Vagina (tissue), 2 donors: ENCODE results near the gene PALLD. TPM values are rescaled to one million over a fixed set of nuclear protein-coding genes. Genes with fewer than 3 reads are reported as not detected.

ENCODE experiments used
- DNase-seq, 2 donors: peaks; one replicate each; pipeline ENCODE4 v3.0.0-alpha.2; 2017; ENCODE audit errors: extremely low spot score in 2 of 2
- H3K27ac ChIP-seq: fragments of 200-600 bp; sonication (generic); one replicate; pipeline ENCODE4 v1.5.1; 2019
- H3K27me3 ChIP-seq: fragments of 200-600 bp; sonication (generic); one replicate; pipeline ENCODE4 v1.5.1; 2019
- H3K36me3 ChIP-seq, 2 donors: fragments of 200-600 bp; sonication (generic); one replicate each; pipeline ENCODE4 v1.5.1; 2017 to 2019
- H3K4me1 ChIP-seq: fragments of 200-600 bp; sonication (generic); one replicate; pipeline ENCODE4 v1.5.1; 2019
- H3K4me3 ChIP-seq, 2 donors: fragments of 200-600 bp; sonication (generic); 1 replicate in 1 of 2; 2 replicates in 1 of 2; pipeline ENCODE4 v1.5.1; 2016 to 2019
- H3K9me3 ChIP-seq: fragments of 200-600 bp; sonication (generic); one replicate; pipeline ENCODE4 v1.5.1; 2019
- POLR2A ChIP-seq, 2 donors: fragments of 450-650 bp; IDR thresholded peaks; one replicate each; pipeline ENCODE4 v1.6.1; 2017; ENCODE audit warnings: antibody characterized with exemption in 2 of 2, mild to moderate bottlenecking in 2 of 2, moderate library complexity in 2 of 2
- POLR2AphosphoS5 ChIP-seq, 2 donors: sonication (generic); formaldehyde crosslinking; IDR thresholded peaks; one replicate each; pipeline ENCODE4 v1.9.0; 2017; ENCODE audit warnings: antibody characterized with exemption in 2 of 2, mild to moderate bottlenecking in 2 of 2, low read depth in 1 of 2; ENCODE audit not compliant: insufficient read depth in 1 of 2
- intact Hi-C: fragments of 100-400 bp; cut with DNase I; formaldehyde crosslinking; loops from one replicate; pipeline ENCODE4 v1.15.1; 2023
- total RNA-seq: library from RNA; depleted of rRNA; stranded (reverse); fragments of >200 nt; gene quantifications from one replicate; pipeline ENCODE4 v1.2.3, GENCODE V29; 2016
- TF ChIP-seq, protein P1 (sequence below), 3 experiments: fragments of 450-650 bp in 2 of 3; fragments of 200-600 bp in 1 of 3; sonication (generic) in 1 of 3; IDR thresholded peaks; one replicate each; pipeline ENCODE4 v1.5.1; 2017 to 2019; ENCODE audit warnings: antibody characterized with exemption in 3 of 3, mild to moderate bottlenecking in 2 of 3, moderate library complexity in 2 of 3

PALLD gene
- total RNA-seq, 1 donor from 2014 or later = 229 TPM

DNA sequence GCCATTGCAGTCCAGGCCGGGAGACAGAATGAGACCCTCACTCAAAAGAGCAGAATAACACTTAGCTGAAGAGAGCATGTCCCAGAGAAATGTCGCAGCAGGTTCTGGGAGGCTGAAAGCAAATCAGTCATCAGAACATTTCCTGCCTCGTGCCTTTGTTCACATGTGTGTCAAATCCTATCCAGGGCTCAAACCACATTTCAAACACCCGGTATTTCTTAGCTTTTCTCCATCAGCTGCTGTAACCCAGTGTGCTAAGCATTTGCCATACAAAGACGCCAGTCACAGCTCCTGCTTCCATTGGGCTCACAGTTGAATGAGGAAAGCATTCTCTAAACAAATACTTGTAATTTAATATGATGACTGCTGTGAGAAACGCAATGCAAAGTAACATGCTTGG is 6.0 kb downstream of the PALLD start:
- no peak for DNase-seq
- H3K4me3 ChIP-seq = no peak overlapping the region
- no peaks in the 10 kb centered on the region for H3K9me3 ChIP-seq
- H3K27ac ChIP-seq = no peak overlapping the region
- no peaks in the 10 kb centered on the region for H3K36me3 ChIP-seq
- H3K27me3 ChIP-seq = no peaks in the 10 kb centered on the region
- H3K4me1 ChIP-seq = no peaks in the 10 kb centered on the region
- TF ChIP-seq POLR2AphosphoS5 (IDR thresholded peaks at IDR 0.05; ENCODE audit: insufficient read depth in 1 of 2, low read depth in 1 of 2) = no peak
- TF ChIP-seq, protein P1, sequence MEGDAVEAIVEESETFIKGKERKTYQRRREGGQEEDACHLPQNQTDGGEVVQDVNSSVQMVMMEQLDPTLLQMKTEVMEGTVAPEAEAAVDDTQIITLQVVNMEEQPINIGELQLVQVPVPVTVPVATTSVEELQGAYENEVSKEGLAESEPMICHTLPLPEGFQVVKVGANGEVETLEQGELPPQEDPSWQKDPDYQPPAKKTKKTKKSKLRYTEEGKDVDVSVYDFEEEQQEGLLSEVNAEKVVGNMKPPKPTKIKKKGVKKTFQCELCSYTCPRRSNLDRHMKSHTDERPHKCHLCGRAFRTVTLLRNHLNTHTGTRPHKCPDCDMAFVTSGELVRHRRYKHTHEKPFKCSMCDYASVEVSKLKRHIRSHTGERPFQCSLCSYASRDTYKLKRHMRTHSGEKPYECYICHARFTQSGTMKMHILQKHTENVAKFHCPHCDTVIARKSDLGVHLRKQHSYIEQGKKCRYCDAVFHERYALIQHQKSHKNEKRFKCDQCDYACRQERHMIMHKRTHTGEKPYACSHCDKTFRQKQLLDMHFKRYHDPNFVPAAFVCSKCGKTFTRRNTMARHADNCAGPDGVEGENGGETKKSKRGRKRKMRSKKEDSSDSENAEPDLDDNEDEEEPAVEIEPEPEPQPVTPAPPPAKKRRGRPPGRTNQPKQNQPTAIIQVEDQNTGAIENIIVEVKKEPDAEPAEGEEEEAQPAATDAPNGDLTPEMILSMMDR (IDR thresholded peaks at IDR 0.05) = no peak
- no peak for TF ChIP-seq POLR2A (IDR thresholded peaks at IDR 0.05)
- intact Hi-C loops = no loop called here

DNA sequence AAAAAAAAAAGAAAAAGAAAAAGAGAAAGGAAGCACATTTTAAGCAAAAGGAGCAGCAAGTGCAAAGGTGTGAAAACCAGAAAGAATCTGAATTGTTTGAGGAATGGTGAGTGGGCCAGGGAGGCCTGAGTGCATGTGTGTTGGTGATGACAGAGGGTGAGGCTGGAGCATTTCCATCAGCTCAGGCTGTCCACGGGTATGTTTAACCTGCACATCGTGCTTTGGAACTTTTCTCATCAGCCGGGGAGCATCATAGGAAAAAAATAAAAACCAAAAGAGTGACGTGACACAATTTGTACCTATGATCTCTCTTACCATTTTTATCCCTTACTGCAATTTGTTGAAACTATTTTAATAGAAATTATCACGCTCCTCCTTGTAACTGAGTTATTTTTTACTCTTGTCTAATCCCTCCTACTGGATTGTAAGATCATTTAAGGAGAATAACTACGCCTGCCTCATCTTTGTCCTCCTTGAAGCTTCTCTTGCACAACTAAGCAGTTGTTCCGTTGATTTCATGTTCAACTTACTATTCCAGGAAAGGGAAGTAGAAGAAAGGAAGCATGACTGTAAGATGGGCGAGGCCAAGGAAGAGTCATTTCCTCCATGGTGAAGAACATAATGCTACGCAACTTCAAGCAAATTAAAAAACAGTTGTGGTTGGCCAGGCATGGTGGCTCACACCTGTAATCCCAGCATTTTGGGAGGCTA is 7.0 kb downstream of the PALLD start:
- DNase-seq = no peak
- Histone ChIP-seq H3K27me3 (no peaks in the 10 kb centered on the region), H3K4me3 (no peak overlapping the region), H3K9me3 (no peaks in the 10 kb centered on the region), H3K27ac (no peak overlapping the region), H3K4me1 (no peaks in the 10 kb centered on the region), H3K36me3 (no peaks in the 10 kb centered on the region)
- TF ChIP-seq, protein P1 (IDR thresholded peaks at IDR 0.05) = no peak
- TF ChIP-seq POLR2AphosphoS5 (IDR thresholded peaks at IDR 0.05; ENCODE audit: insufficient read depth in 1 of 2, low read depth in 1 of 2) (no peak), POLR2A (IDR thresholded peaks at IDR 0.05) (no peak)
- intact Hi-C loops = no loop called here

DNA sequence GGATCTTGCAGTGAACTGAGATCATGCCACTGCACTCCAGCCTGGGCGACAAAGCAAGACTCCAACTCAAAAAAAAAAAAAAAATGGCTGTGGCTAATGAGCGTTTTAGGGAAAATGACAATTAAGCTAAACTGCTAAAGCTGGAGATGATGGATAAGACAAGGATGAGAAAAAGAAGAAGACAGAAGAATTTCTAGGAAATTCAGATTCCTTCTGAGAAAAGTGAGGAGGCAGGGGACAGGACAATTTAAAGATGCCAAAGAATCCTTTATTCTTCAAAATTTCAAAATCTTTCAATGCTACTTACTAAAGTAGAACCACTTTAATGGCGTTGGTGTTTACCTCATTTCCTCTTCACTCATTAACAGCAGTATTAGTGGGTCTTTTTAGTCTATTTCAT is 7.7 kb downstream of the PALLD start:
- Histone ChIP-seq H3K36me3 (no peaks in the 10 kb centered on the region), H3K9me3 (no peaks in the 10 kb centered on the region), H3K27me3 (no peaks in the 10 kb centered on the region), H3K27ac (no peak overlapping the region), H3K4me1 (no peaks in the 10 kb centered on the region), H3K4me3 (no peak overlapping the region)
- intact Hi-C loops = no loop called here
- no peak for DNase-seq
- TF ChIP-seq POLR2AphosphoS5 (IDR thresholded peaks at IDR 0.05; ENCODE audit: insufficient read depth in 1 of 2, low read depth in 1 of 2) = no peak
- no peak for TF ChIP-seq POLR2A (IDR thresholded peaks at IDR 0.05)
- TF ChIP-seq, protein P1 (IDR thresholded peaks at IDR 0.05) = no peak

DNA sequence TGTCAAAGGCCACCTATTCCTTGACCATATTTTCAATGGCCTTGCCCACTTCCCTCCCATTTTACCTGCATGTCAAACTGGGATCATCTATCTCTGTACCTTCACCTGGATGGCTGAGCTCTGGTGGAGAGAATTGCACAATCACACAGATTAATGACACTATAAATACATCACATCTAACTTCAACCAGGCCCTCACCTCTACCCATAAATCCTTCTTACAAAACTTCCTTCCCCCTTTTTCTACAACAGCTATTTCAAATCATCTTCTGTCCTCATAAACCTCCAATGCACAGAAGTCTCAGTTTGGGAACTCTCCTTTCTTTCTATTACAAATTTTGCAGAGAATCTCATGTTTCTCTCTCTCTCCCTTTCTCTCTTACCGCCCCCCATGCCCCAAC is 9.2 kb downstream of the PALLD start:
- Histone ChIP-seq H3K27ac (no peak overlapping the region), H3K4me1 (no peaks in the 10 kb centered on the region), H3K27me3 (no peaks in the 10 kb centered on the region), H3K9me3 (no peaks in the 10 kb centered on the region), H3K4me3 (no peak overlapping the region), H3K36me3 (no peaks in the 10 kb centered on the region)
- intact Hi-C loops = no loop called here
- TF ChIP-seq POLR2AphosphoS5 (IDR thresholded peaks at IDR 0.05; ENCODE audit: insufficient read depth in 1 of 2, low read depth in 1 of 2) = no peak
- no peak for DNase-seq

DNA sequence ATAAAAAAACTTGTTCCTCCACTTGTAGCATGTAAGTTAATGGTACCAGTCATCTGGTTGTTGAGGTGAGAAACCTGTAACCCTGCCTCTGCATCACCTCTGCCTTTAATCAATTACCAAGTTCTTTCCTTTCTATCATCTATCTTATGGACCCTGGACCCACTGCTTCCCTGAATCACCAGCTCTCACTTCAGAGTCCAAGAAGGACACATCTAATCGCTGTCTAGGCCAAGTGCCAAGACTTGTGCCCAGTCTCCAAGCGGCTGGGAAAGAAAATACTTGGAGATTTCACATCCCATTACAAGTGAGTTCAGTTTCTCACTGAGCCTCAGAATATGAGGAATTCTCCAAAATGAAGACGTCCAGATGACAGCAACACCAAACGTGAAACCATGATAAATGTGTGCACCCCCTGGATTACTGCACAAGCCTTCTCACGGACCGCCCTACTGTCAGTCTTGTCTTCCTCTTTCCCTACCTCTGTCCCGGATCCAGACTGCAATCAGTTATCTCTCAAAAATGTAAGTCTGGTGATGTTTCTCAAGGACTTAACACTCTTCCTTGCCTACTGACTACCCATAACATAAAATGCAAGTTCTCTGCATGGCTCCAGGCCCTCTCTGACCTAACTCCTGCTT is 10.4 kb downstream of the PALLD start:
- Histone ChIP-seq H3K36me3 (no peaks in the 10 kb centered on the region), H3K9me3 (no peaks in the 10 kb centered on the region), H3K4me1 (no peaks in the 10 kb centered on the region), H3K27ac (no peak overlapping the region), H3K4me3 (no peak overlapping the region), H3K27me3 (no peaks in the 10 kb centered on the region)
- TF ChIP-seq POLR2A (IDR thresholded peaks at IDR 0.05) (no peak), POLR2AphosphoS5 (IDR thresholded peaks at IDR 0.05; ENCODE audit: insufficient read depth in 1 of 2, low read depth in 1 of 2) (no peak)
- TF ChIP-seq, protein P1 (IDR thresholded peaks at IDR 0.05) = no peak
- DNase-seq = no peak
- intact Hi-C loops = no loop called here
